ENCODE measurements around the gene TLDC2.

Gene TLDC2

GRCh38 chr20:36919715-36920333 lies 43.9 kb downstream of the TLDC2 start:
- TF ChIP-seq CTCF (IDR thresholded peaks at IDR 0.05) = peak; percentile 95
- no peak for TF ChIP-seq ZFX (IDR thresholded peaks at IDR 0.05; ENCODE audit: borderline replicate concordance)
- H3K27ac ChIP-seq = no peak overlapping the region

GRCh38 chr20:36920334-36920730 lies 44.4 kb downstream of the TLDC2 start:
- no peak overlapping the region for H3K27ac ChIP-seq
- TF ChIP-seq ZFX (IDR thresholded peaks at IDR 0.05; ENCODE audit: borderline replicate concordance) (no peak), CTCF (IDR thresholded peaks at IDR 0.05) (no peak)

GRCh38 chr20:36924167-36925045 lies 48.5 kb downstream of the TLDC2 start:
- no peak for TF ChIP-seq CTCF (IDR thresholded peaks at IDR 0.05)
- TF ChIP-seq ZFX (IDR thresholded peaks at IDR 0.05; ENCODE audit: borderline replicate concordance) = no peak
- H3K27ac ChIP-seq = peak overlapping the region; percentile 33

GRCh38 chr20:36925234-36925633 lies 49.3 kb downstream of the TLDC2 start:
- H3K27ac ChIP-seq = no peak overlapping the region
- TF ChIP-seq CTCF (IDR thresholded peaks at IDR 0.05) (no peak), ZFX (IDR thresholded peaks at IDR 0.05; ENCODE audit: borderline replicate concordance) (no peak)

- no peak overlapping the region for H3K27ac ChIP-seq
These were observed 50.8 kb downstream of the TLDC2 start for GRCh38 chr20:36926653-36927200.

GRCh38 chr20:36927704-36928103 lies 51.8 kb downstream of the TLDC2 start:
- TF ChIP-seq ZFX (IDR thresholded peaks at IDR 0.05; ENCODE audit: borderline replicate concordance) (no peak), CTCF (IDR thresholded peaks at IDR 0.05) (no peak)
- H3K27ac ChIP-seq = no peak overlapping the region

More at GRCh38 chr20:36926653-36927200, 50.8 kb downstream of the TLDC2 start:
- TF ChIP-seq CTCF (IDR thresholded peaks at IDR 0.05) (no peak), ZFX (IDR thresholded peaks at IDR 0.05; ENCODE audit: borderline replicate concordance) (no peak)

GRCh38 chr20:36929290-36929689 lies 53.4 kb downstream of the TLDC2 start:
- no peak overlapping the region for H3K27ac ChIP-seq
- no peak for TF ChIP-seq ZFX (IDR thresholded peaks at IDR 0.05; ENCODE audit: borderline replicate concordance)
- TF ChIP-seq CTCF (IDR thresholded peaks at IDR 0.05) = no peak
